Measurements from ENCODE around the gene ANOS1.
A peak's percentile ranks its signal among the peaks of the same experiment; 100 is the strongest.

The ANOS1 gene

DNA sequence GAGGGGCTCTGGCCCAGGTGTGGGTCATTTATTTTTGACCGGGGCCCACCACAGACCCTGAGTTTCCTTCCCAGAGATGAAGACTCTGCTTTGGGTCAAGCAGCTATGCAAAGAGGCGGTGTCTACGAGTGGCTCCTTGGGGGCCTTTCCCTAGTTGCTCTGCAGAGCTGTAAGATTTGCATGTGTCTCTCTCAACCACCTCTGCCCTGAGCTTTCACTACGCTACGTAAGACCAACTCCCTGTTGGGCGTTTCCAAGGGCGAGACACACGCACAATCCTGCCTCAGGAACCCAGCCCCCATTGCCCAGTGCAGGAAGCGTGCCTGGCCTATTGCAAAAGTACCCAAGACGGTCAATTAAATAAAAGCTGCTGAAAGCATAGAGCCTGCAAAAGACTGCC, 10.0 kb upstream of the ANOS1 start:
- ATAC-seq (ENCODE audit: low read depth): no peak
- Histone ChIP-seq H3K36me3 (ENCODE audit: low read depth) (no peaks in the 10 kb centered on the region), H3K4me1 (ENCODE audit: insufficient read depth, poor library complexity, severe bottlenecking) (no peaks in the 10 kb centered on the region), H3K9me3 (ENCODE audit: severe bottlenecking) (no peaks in the 10 kb centered on the region), H3K27ac (ENCODE audit: poor library complexity, severe bottlenecking) (no peak overlapping the region), H3K4me3 (ENCODE audit: severe bottlenecking) (no peak overlapping the region), H3K27me3 (ENCODE audit: insufficient read depth, poor library complexity, severe bottlenecking) (no peaks in the 10 kb centered on the region)
- TF ChIP-seq CTCF (IDR thresholded peaks at IDR 0.05; ENCODE audit: poor library complexity, severe bottlenecking): no peak
- DNase-seq (ENCODE audit: low spot score): no peak

GRCh38 chrX:8738588-8739189, 6.8 kb upstream of the ANOS1 start:
- DNase-seq (ENCODE audit: low spot score): no peak
- Histone ChIP-seq H3K9me3 (ENCODE audit: severe bottlenecking) (no peaks in the 10 kb centered on the region), H3K4me3 (ENCODE audit: severe bottlenecking) (no peak overlapping the region), H3K4me1 (ENCODE audit: insufficient read depth, poor library complexity, severe bottlenecking) (no peaks in the 10 kb centered on the region), H3K27ac (ENCODE audit: poor library complexity, severe bottlenecking) (no peak overlapping the region), H3K27me3 (ENCODE audit: insufficient read depth, poor library complexity, severe bottlenecking) (no peaks in the 10 kb centered on the region), H3K36me3 (ENCODE audit: low read depth) (no peaks in the 10 kb centered on the region)
- no peak for ATAC-seq (ENCODE audit: low read depth)
- peak; percentile 69 for TF ChIP-seq CTCF (IDR thresholded peaks at IDR 0.05; ENCODE audit: poor library complexity, severe bottlenecking)

- Histone ChIP-seq H3K27ac (ENCODE audit: poor library complexity, severe bottlenecking) (no peak overlapping the region), H3K36me3 (ENCODE audit: low read depth) (no peaks in the 10 kb centered on the region), H3K4me1 (ENCODE audit: insufficient read depth, poor library complexity, severe bottlenecking) (no peaks in the 10 kb centered on the region), H3K9me3 (ENCODE audit: severe bottlenecking) (no peaks in the 10 kb centered on the region), H3K27me3 (ENCODE audit: insufficient read depth, poor library complexity, severe bottlenecking) (no peaks in the 10 kb centered on the region), H3K4me3 (ENCODE audit: severe bottlenecking) (no peak overlapping the region)
- no peak for ATAC-seq (ENCODE audit: low read depth)
- TF ChIP-seq CTCF (IDR thresholded peaks at IDR 0.05; ENCODE audit: poor library complexity, severe bottlenecking): no peak
- DNase-seq (ENCODE audit: low spot score): no peak
Observed at GRCh38 chrX:8737883-8738282, 5.9 kb upstream of the ANOS1 start.

DNA sequence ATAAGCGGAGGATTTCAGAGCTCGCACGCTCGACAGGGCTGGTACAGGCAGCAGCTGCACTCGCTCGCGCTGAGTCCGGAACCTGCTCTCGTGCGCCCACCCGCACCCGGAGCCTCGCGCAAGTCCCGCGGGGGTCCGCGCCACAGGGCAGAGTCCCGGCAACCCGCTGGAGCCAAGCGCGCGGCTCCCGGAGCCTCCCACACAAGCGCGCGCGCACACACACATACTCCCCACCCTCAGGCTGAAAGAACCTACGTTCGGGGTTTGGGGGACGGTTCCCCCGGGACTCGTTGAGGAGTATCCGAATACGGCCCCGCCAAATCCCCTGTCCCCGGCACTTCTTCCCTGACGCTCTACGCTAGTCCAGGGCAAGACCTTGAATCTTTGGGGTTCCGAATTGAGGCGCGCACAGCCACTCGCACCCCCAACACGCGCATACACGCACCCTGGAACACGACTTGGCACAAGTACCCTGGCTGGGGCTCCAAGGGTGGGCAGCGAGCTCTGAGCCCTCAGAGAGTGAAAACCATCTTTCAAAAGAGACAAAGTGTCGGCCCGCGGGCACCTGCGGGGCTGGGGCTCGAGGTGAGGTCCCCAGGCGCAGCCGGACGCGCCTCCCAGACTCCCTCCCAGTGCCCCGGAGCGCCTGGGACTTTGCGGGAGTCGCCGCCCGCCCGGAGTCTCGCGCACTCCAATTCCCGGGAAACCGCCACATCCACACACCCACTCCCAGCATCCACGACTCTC, 952 bp downstream of the ANOS1 start:
- no peak for TF ChIP-seq CTCF (IDR thresholded peaks at IDR 0.05; ENCODE audit: poor library complexity, severe bottlenecking)
- Histone ChIP-seq H3K36me3 (ENCODE audit: low read depth) (no peaks in the 10 kb centered on the region), H3K4me3 (ENCODE audit: severe bottlenecking) (peak overlapping the region; percentile 60), H3K4me1 (ENCODE audit: insufficient read depth, poor library complexity, severe bottlenecking) (no peaks in the 10 kb centered on the region), H3K27ac (ENCODE audit: poor library complexity, severe bottlenecking) (no peak overlapping the region), H3K27me3 (ENCODE audit: insufficient read depth, poor library complexity, severe bottlenecking) (no peaks in the 10 kb centered on the region), H3K9me3 (ENCODE audit: severe bottlenecking) (no peaks in the 10 kb centered on the region)
- ATAC-seq (ENCODE audit: low read depth) (peak; percentile 23; the same call in 2 of the 3 replicates), DNase-seq (ENCODE audit: low spot score) (no peak)

- ATAC-seq (ENCODE audit: low read depth): no peak
- no peaks in the 10 kb centered on the region for H3K36me3 ChIP-seq (ENCODE audit: low read depth)
- no peak for TF ChIP-seq CTCF (IDR thresholded peaks at IDR 0.05; ENCODE audit: poor library complexity, severe bottlenecking)
- no peaks in the 10 kb centered on the region for H3K4me1 ChIP-seq (ENCODE audit: insufficient read depth, poor library complexity, severe bottlenecking)
- no peaks in the 10 kb centered on the region for H3K27me3 ChIP-seq (ENCODE audit: insufficient read depth, poor library complexity, severe bottlenecking)
- H3K9me3 ChIP-seq (ENCODE audit: severe bottlenecking): no peaks in the 10 kb centered on the region
- H3K4me3 ChIP-seq (ENCODE audit: severe bottlenecking): no peak overlapping the region
- DNase-seq (ENCODE audit: low spot score): no peak
- H3K27ac ChIP-seq (ENCODE audit: poor library complexity, severe bottlenecking): no peak overlapping the region
Observed at GRCh38 chrX:8729811-8730210, 2.1 kb downstream of the ANOS1 start.
